Measurements from ENCODE around the gene RINL. TPM values are rescaled to one million over a fixed set of nuclear protein-coding genes. Genes with fewer than 3 reads are reported as not detected.

RINL gene
- total RNA-seq, 1 donor from 2014 or later = 11.2 TPM

DNA sequence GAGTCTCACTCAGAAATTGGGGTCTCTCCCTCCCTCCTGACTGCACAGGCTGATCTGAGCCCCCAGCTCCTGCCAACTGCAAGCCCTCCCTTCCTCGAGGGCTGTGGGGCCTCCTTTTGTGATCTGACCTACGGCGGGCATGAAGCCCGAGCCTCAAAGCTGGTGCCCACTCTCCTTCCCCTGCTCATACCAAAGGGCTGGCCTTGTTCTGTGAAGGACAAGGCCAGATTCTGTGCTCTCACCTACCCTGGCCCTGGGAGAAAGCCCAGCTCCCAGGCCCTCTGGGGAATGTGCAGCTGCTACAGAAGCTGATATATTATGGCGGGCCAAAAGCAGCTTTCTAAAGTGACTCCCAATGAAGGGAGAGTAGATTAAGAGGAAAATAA lies 37.5 kb downstream of the RINL start:
- H3K4me3 ChIP-seq (ENCODE audit: low read depth, low read length) = no peak overlapping the region
- TF ChIP-seq, protein P1, sequence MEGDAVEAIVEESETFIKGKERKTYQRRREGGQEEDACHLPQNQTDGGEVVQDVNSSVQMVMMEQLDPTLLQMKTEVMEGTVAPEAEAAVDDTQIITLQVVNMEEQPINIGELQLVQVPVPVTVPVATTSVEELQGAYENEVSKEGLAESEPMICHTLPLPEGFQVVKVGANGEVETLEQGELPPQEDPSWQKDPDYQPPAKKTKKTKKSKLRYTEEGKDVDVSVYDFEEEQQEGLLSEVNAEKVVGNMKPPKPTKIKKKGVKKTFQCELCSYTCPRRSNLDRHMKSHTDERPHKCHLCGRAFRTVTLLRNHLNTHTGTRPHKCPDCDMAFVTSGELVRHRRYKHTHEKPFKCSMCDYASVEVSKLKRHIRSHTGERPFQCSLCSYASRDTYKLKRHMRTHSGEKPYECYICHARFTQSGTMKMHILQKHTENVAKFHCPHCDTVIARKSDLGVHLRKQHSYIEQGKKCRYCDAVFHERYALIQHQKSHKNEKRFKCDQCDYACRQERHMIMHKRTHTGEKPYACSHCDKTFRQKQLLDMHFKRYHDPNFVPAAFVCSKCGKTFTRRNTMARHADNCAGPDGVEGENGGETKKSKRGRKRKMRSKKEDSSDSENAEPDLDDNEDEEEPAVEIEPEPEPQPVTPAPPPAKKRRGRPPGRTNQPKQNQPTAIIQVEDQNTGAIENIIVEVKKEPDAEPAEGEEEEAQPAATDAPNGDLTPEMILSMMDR (conservative IDR thresholded peaks at IDR 0.05; ENCODE audit: low read depth, low read length) = no peak
- DNase-seq (ENCODE audit: low read depth) = no peak

DNA sequence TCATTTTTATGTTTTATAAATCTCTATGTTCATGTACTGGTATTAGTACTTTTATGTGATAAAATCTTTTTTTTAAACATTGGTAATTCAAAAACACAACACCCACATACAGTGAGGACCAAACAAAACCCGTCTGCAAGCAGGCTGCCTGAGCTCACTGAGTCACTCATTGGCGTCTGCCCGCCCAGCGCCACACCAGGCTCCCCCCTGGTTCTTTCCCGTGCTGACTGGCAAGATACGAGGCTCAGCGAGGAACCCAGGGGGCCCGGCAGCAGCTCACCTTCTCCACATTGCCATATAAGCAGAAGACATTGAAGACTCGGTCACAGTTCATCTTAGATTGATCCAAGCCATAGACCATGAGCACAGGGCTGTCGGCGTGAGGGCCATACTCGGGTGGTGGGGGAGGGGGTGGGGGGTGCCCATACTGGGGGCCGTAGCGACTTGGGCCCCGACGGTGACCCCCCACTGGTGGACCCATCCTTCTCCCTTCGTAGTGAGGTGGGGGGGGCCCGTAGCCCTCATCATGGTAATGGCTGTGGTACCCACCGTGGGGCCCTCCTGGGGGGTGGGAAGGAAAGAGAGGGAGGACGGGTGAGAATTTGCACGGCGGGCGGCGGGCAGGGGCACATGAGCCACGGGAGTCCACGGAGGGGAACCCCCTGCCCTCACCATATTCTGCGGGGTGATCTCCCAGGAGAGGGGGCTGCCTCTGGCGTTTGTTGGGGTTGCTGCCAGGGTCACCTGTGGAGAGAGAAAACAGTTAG lies 38.1 kb downstream of the RINL start:
- no peak for DNase-seq (ENCODE audit: low read depth)

DNA sequence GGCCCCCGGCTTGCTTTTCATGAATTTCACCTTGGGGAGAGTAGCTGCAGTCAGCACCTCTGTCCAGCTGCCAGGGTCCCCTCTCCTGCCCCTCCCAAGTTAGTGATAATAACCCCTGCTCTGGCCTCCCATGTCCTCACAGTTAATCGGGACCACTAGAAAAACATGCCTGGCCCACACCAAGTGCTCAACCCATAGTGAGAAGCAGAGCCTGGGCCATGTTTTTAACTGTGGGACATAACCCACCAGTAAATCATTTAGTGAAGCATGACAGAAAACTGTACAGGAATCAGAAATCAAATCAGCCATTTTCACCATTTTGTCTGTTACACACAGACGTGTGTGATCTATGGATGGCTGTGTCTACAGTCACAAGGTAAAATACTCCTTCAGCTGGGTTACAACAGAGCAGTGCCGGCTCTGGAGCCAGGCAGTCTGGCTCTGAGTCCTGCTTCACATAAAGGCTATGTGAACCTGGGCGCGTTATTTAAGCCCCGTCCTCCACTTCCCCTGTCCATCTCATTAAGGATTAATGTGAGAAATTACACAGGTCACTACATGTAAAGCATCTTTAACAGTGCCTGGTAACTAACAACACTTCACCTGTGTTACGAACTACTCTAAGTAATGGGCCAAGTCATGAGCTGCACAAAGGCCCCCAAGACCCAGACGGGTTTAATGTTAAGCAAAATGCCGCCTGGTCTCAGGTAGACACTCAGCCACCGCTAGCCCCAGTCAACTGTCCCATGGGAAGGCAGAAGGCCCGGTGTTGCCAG lies 38.9 kb downstream of the RINL start:
- DNase-seq (ENCODE audit: low read depth) = no peak
- no peak overlapping the region for H3K4me3 ChIP-seq (ENCODE audit: low read depth, low read length)
- TF ChIP-seq, protein P1 (conservative IDR thresholded peaks at IDR 0.05; ENCODE audit: low read depth, low read length) = no peak

More for the DNA sequence above, 38.1 kb downstream of the RINL start:
- TF ChIP-seq, protein P1 (conservative IDR thresholded peaks at IDR 0.05; ENCODE audit: low read depth, low read length) = no peak
- H3K4me3 ChIP-seq (ENCODE audit: low read depth, low read length) = no peak overlapping the region

DNA sequence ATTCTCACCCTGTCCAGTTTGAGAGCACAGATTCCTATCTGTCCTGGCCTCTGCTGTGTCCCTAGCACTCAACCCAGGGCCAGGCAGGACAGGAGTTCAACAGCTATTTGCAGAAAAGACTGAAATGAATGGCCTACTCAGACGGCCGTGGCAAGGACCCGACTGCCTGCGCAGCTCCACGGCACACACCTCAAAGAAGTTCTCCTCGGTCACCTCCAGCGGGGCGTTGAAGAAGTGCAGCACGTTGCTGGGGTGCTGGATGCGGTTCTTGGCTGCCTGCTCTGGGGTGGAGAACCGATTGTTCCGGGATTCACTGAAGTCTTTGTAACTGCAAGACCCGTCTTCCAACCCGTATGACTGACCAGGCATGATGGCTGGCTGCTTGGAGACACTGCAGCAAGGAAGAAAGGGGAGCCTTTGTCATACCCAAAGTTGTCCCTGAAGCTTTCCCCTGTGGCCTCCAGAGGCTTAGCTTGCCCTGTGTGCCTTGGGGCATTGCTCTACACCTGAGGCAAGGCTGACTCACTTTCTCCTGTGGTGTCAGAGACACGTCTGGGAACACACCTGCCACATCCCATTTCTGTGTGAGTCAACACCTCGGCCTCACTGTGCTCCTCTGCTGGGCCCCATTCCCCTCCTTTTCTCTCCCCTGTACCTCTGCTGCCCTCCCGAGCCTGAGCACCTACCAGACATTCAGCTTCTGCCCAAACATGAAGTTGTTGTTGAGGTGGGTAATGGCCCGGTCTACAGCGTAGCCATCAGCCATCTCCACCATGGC lies 39.7 kb downstream of the RINL start:
- no peak for DNase-seq (ENCODE audit: low read depth)
- no peak overlapping the region for H3K4me3 ChIP-seq (ENCODE audit: low read depth, low read length)
- TF ChIP-seq, protein P1 (conservative IDR thresholded peaks at IDR 0.05; ENCODE audit: low read depth, low read length) = no peak

DNA sequence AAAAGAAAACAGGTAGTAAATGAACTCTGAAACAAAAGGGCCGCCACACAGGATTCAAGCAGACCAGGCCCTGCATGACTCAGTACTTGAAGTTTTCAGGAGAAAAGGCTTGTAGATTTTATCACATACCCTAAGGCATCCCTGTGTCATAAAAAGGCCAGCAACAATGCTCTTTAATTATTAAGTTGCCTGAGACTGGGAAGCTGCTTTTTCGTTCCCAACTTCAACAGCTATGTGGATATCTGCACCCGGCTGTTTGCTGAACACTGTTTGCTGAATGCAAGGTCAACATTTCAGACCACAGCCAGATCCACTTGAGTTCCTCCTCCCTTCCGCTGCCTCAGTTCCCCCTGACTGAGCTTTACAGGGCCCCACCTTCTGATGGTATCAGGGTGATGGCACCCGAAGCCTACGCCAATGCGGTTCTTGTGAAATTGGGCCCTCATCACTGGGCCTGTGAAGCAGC lies 40.4 kb downstream of the RINL start:
- H3K4me3 ChIP-seq (ENCODE audit: low read depth, low read length) = no peak overlapping the region
- TF ChIP-seq, protein P1 (conservative IDR thresholded peaks at IDR 0.05; ENCODE audit: low read depth, low read length) = no peak
- DNase-seq (ENCODE audit: low read depth) = no peak

DNA sequence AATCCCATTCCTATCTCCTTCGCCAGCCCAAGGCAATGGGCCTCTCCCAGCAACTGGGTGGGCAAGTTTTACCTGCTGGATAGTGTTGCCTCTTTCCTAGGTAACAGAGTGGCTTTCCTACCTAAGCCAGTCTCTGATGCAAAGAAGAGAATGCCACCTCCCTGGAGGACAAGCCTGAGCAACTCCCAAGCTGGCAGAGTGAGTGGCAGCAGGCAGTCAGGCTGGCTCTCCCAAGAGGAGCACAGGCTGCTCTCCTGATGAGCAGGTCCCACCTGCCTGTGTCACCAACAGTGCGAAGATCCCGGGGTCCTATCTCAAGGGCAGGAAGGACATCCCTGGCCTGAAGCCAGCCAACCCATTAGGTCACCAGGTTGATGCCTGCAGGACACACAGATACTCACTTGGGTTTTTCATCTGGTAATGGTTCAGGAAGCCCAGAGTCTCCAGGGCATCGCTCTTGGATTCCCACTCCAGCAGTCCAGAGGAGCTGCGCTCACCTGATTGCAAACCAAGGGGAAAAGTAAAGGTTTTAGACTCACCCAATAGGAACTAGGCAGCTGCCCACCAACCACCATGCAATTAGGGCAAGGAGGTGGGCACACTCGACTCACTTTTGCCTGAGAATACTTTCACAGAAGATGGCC lies 41.0 kb downstream of the RINL start:
- no peak overlapping the region for H3K4me3 ChIP-seq (ENCODE audit: low read depth, low read length)
- DNase-seq (ENCODE audit: low read depth) = no peak
- TF ChIP-seq, protein P1 (conservative IDR thresholded peaks at IDR 0.05; ENCODE audit: low read depth, low read length) = no peak

All from epithelial cell of proximal tubule (primary cell).